Ovary (tissue), 9 donors: ENCODE results near the gene SH3GL1. TPM values are rescaled to one million over a fixed set of nuclear protein-coding genes. Genes with fewer than 3 reads are reported as not detected.

Source experiments
- DNase-seq, 5 donors: peaks; one replicate each; pipeline ENCODE4 v3.0.0-alpha.2; 2019 to 2020
- H3K27ac ChIP-seq, 2 donors: fragments of 200-600 bp; one replicate each; pipeline versions ENCODE4 v1.5.1 to v1.8.0; 2019 to 2022
- H3K27me3 ChIP-seq: fragments of 200-600 bp; one replicate; pipeline ENCODE4 v1.8.0; 2022
- H3K36me3 ChIP-seq: fragments of 200-600 bp; sonication (generic); one replicate; pipeline ENCODE4 v1.5.1; 2019
- H3K4me1 ChIP-seq: one replicate; pipeline ENCODE4 v1.8.1; 2013; ENCODE audit warnings: mild to moderate bottlenecking, moderate library complexity; ENCODE audit not compliant: insufficient read depth
- H3K4me3 ChIP-seq: fragments of 200-600 bp; sonication (generic); one replicate; pipeline ENCODE4 v1.5.1; 2017
- H3K9me3 ChIP-seq, 2 donors: fragments of 200-600 bp in 1 of 2; sonication (generic) in 1 of 2; one replicate each; pipeline versions ENCODE4 v1.5.1 to v1.8.1; 2013 to 2019; ENCODE audit warnings: mild to moderate bottlenecking in 1 of 2, moderate library complexity in 1 of 2
- CTCF ChIP-seq, 3 donors: fragments of 450-650 bp in 2 of 3; fragments of 200-600 bp in 1 of 3; IDR thresholded peaks; one replicate each; pipeline versions ENCODE4 v1.5.1 to v1.8.0; 2016 to 2022; ENCODE audit warnings: antibody characterized with exemption in 3 of 3, mild to moderate bottlenecking in 1 of 3
- EP300 ChIP-seq: sonication (generic); formaldehyde crosslinking; IDR thresholded peaks from one replicate; pipeline ENCODE4 v1.6.1; 2017; ENCODE audit warnings: antibody characterized with exemption
- POLR2A ChIP-seq: fragments of 450-650 bp; IDR thresholded peaks from one replicate; pipeline ENCODE4 v1.6.1; 2017; ENCODE audit warnings: antibody characterized with exemption, mild to moderate bottlenecking, moderate library complexity
- WGBS, 3 donors: extraction: QIAGEN DNeasy Blood & Tissue Kit in 1 of 3; methylation state at CpG; one replicate each; pipeline versions ENCODE4 v1.1.5 to v1.1.7; 2013 to 2017; 5-methylcytosine and 5-hydroxymethylcytosine counted together
- intact Hi-C, 4 donors: fragments of 100-400 bp; cut with DNase I; formaldehyde crosslinking; loops; one replicate each; pipeline versions ENCODE4 v1.11.0 to v1.15.1; 2022 to 2023
- polyA plus RNA-seq, 2 donors: library from polyadenylated mRNA; stranded (reverse); fragments of 200-250 nt in 1 of 2; fragments of 350-450 nt in 1 of 2; fragmentation: Illumina TruSeq in 1 of 2; extraction: RNeasy Lipid Tissue Mini Kit (QIAGEN cat#74804) in 1 of 2; gene quantifications; one replicate each; pipeline ENCODE4 v1.2.3, GENCODE V29; 2013 to 2014
- total RNA-seq, 7 donors: library from RNA; depleted of rRNA in 2 of 7; stranded (reverse); fragments of >200 nt in 2 of 7; fragmentation: NEBNext Ultra II Directional in 3 of 7; extraction: Animal tissue kit (Norgen Biotek cat#: 25700) in 3 of 7; gene quantifications; one replicate each; pipeline versions ENCODE4 v1.1.0 to v1.2.4, GENCODE V29; 2016 to 2023
- donor health status: DM: no; HTN: no; CAD: no; lungs with moderate emphysema.
- donor health status: DM: no; HTN: no; CAD: no.
- donor health status: Bipolar disorder and iron deficiency.
- donor health status: DM: yes; HTN: yes; CAD: no.
- donor health status: DM: no; HTN: no; CAD: no.
- donor health status: DM: yes; HTN: yes; CAD: no.

SH3GL1 gene
- total and polyA plus RNA-seq, 9 donors = 6.9 to 88.6 (median 59.9) TPM

DNA sequence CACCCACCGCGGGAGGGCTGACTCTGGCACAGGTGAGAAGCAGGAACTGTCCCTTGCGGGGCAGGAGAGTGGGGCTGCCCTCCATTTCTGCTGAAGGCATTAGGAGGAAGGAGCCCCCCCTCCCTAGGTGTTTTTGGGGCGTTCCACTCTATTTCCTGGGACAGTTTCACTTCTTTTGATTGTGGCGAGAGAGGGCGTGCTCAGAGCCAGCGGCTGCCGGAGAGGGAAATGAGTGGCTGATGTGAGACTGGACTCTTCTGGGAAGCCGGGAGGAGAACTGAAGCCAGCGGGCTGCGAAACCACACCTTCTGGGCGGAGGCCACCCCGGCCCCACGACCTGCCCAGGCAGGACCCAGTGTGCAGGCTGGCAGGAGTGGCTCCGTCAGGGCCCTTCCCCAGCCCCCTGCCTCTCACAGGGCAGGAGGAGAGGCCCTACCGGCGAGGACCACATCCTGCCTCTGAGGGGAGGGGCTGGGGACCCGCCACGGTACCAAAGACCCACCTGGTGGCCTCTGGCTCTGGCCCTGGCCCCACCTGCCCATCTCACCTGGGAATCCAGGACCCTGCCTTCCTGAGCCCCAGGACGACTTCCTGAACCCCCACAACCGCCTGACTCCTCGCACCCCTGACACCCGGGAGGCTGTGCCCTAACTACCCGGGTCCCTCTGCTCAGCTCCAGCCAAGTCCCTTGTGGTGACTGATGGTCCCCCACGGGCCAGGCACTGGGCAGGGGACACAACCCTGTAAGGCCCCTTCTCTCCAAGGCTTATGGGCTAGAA lies 31.0 kb downstream of the SH3GL1 start:
- WGBS, 3 donors = 49 to 53% (median 52%) methylated on average over 22 to 25 of the region's 25 CpGs
- Histone ChIP-seq H3K9me3 (no peaks in the 10 kb centered on the region), H3K4me1 (peaks cover 37% of the 10 kb centered on the region), H3K27me3 (no peaks in the 10 kb centered on the region), H3K36me3 (no peaks in the 10 kb centered on the region), H3K27ac (peak overlapping the region; percentile 4 to 59), H3K4me3 (no peak overlapping the region)
- intact Hi-C loops = no loop called here
- TF ChIP-seq EP300 (no peak), POLR2A (no peak), CTCF (IDR thresholded peaks at IDR 0.05) (no peak)
- peak in 1 of 5 donors; percentile 58 for DNase-seq

DNA sequence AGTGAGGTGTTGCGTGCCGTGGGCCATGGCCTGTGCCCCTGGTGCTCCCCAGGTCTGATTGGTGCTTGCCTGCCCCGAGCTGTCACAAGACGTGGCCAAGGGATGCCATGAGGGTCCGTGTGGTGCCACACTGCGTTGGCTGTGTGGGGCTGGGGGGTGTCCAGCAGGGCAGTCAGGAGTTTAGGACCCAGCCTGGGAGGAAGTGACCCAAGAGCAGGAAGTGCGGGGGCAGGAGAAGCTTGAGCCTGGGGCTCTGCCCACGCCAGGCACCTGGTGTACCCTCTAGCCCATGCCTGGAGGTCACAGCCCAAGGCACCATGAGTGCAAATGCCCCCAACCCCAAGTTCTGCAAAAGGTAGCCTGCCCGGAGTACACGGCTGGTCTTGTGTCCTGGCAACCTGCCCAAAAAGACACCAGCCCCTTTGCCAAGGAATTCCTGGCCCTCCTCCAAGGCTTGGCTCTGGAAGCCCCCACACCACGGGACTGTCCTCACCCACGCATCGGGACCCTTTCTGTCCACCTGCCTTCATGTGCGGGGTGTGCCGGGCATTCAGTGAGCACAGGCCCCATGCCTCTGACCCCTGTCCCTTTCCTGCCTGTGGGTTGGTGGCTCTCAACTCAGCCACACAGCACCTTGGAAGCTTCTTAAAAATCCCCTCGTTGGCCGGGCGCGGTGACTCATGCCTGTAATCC lies 32.1 kb downstream of the SH3GL1 start:
- H3K4me3 ChIP-seq = no peak overlapping the region
- intact Hi-C loops = no loop called here
- DNase-seq = peak in 2 of 5 donors; percentile 69 to 74
- WGBS, 3 donors = 44 to 50% (median 48%) methylated on average over 19 of the region's 19 CpGs
- TF ChIP-seq CTCF (IDR thresholded peaks at IDR 0.05) (no peak), POLR2A (no peak), EP300 (no peak)
- H3K36me3 ChIP-seq = no peaks in the 10 kb centered on the region
- H3K4me1 ChIP-seq = peaks cover 35% of the 10 kb centered on the region
- no peaks in the 10 kb centered on the region for H3K9me3 ChIP-seq
- H3K27ac ChIP-seq = peak overlapping the region; percentile 38 to 59
- H3K27me3 ChIP-seq = no peaks in the 10 kb centered on the region

DNA sequence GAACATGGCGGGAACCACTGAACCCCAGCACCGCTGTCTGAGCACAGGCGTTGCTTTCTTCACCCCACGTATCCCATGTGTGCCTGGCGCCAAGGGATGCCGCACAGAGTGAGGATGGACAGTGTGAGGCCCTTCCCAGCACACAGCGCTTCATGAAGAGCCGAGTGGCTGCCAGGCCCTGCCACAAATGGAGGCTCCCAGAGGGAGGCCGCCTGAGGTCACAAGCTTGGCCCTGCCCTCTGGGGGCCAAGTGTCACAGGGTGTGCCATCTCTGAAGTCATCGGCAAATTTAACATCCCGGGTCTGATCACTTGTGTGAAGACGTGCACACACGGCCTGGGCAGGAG lies 32.6 kb downstream of the SH3GL1 start:
- H3K27ac ChIP-seq = peak overlapping the region; percentile 38 to 59
- intact Hi-C loops = no loop called here
- no peaks in the 10 kb centered on the region for H3K36me3 ChIP-seq
- H3K27me3 ChIP-seq = no peaks in the 10 kb centered on the region
- no peak overlapping the region for H3K4me3 ChIP-seq
- peaks cover 31% of the 10 kb centered on the region for H3K4me1 ChIP-seq
- H3K9me3 ChIP-seq = no peaks in the 10 kb centered on the region
- WGBS, 3 donors = 80 to 86% (median 84%) methylated on average over 13 of the region's 13 CpGs
- TF ChIP-seq POLR2A (no peak), EP300 (no peak), CTCF (IDR thresholded peaks at IDR 0.05) (no peak)
- peak in 1 of 5 donors; percentile 39 for DNase-seq

DNA sequence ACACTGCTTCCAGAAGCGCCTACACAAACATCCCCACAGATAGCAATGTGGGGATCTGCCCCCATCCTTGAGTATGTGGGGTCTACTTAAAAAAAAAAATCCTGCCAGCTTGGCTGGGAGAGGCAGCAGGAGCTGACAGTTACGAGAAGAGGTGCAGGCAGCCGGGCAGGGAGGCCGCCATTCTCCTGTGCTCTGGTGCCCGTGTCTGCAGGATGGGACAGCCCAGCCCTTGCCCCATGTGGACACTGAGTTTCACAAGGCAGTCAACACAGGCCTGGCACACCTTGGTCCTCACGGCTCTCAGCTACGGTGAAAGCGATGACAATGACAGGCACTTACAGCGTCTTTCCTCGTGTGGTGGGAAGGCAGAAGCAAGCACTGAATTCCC lies 33.0 kb downstream of the SH3GL1 start:
- intact Hi-C loops = no loop called here
- no peak for TF ChIP-seq EP300
- no peak for TF ChIP-seq CTCF (IDR thresholded peaks at IDR 0.05)
- no peak for TF ChIP-seq POLR2A
- WGBS, 3 donors = 87 to 90% (median 88%) methylated on average over 10 of the region's 10 CpGs

More for the DNA sequence above, 33.0 kb downstream of the SH3GL1 start:
- Histone ChIP-seq H3K27me3 (no peaks in the 10 kb centered on the region), H3K36me3 (no peaks in the 10 kb centered on the region), H3K4me1 (peaks cover 27% of the 10 kb centered on the region), H3K9me3 (no peaks in the 10 kb centered on the region), H3K27ac (no peak overlapping the region), H3K4me3 (no peak overlapping the region)
- DNase-seq = no peak
